Activated CD8-positive, alpha-beta memory T cell treated with anti-CD3 and anti-CD28 coated beads, Interleukin-2, amount 10 ng/mL, durations not matched to agents 7 days and 5 days (primary cell): ENCODE results near the gene RCSD1. TPM values are rescaled to one million over a fixed set of nuclear protein-coding genes. Genes with fewer than 3 reads are reported as not detected.

Experiments used
- ATAC-seq: fragments of 150-1000 bp; cut with Tn5 transposase; one replicate; pipeline ENCODE4 v1.10.0; 2021; ENCODE audit warnings: moderate library complexity
- CTCF ChIA-PET: fragments of 350-600 bp; sonication (Branson Sonifier 250); formaldehyde crosslinking; loops from one replicate; lab custom pipeline; 2021; ENCODE audit warnings: antibody characterized with exemption; lab: Charles Lee
- DNase-seq: peaks from one replicate; pipeline ENCODE4 v3.0.0-alpha.2; 2020
- H3K27ac Mint-ChIP-seq: one replicate; pipeline ENCODE4 v1.8.0; 2021; ENCODE audit warnings: mild to moderate bottlenecking, mixed read lengths
- H3K27me3 Mint-ChIP-seq: one replicate; pipeline ENCODE4 v1.8.0; 2021; ENCODE audit warnings: mixed read lengths
- H3K36me3 Mint-ChIP-seq: one replicate; pipeline ENCODE4 v1.8.0; 2021; ENCODE audit warnings: mild to moderate bottlenecking, mixed read lengths
- H3K4me1 Mint-ChIP-seq: one replicate; pipeline ENCODE4 v1.8.0; 2021; ENCODE audit warnings: mixed read lengths
- H3K4me3 Mint-ChIP-seq: one replicate; pipeline ENCODE4 v1.8.0; 2021; ENCODE audit warnings: mild to moderate bottlenecking, moderate library complexity, mixed read lengths
- H3K9me3 Mint-ChIP-seq: one replicate; pipeline ENCODE4 v1.8.0; 2022; ENCODE audit warnings: low read depth, mixed read lengths
- total RNA-seq, 2 experiments: library from RNA; stranded (reverse); gene quantifications; one replicate each; pipeline ENCODE4 v1.2.3, GENCODE V29; 2021

RCSD1 gene
- total RNA-seq, 2 experiments from 2014 or later = 121 to 129 TPM

- Mint-ChIP-seq H3K9me3 (no peaks in the 10 kb centered on the region), H3K27ac (peak overlapping the region; percentile 61), H3K4me3 (no peak overlapping the region), H3K27me3 (no peaks in the 10 kb centered on the region), H3K4me1 (peaks cover 60% of the 10 kb centered on the region), H3K36me3 (peaks cover 33% of the 10 kb centered on the region)
- CTCF ChIA-PET = interaction anchor here (0.7 to 3.9 kb wide), 6 partner anchors 14 to 432 kb away, joined by 3 to 17 read pairs (median 5); no protein-coding TSS in a partner anchor
- DNase-seq (no peak), ATAC-seq (peak; percentile 58)
Observed at GRCh38 chr1:167650269-167651160, 20.5 kb downstream of the RCSD1 start.

GRCh38 chr1:167651161-167651693 lies 21.2 kb downstream of the RCSD1 start:
- H3K4me3 Mint-ChIP-seq = no peak overlapping the region
- DNase-seq (no peak), ATAC-seq (peak; percentile 21)
- CTCF ChIA-PET = interaction anchor here (3.9 kb wide), 1 partner anchor 15 kb away, joined by 17 read pairs; no protein-coding TSS in a partner anchor
- H3K27ac Mint-ChIP-seq = peak overlapping the region; percentile 45
- H3K27me3 Mint-ChIP-seq = no peaks in the 10 kb centered on the region
- peaks cover 26% of the 10 kb centered on the region for H3K36me3 Mint-ChIP-seq
- H3K9me3 Mint-ChIP-seq = no peaks in the 10 kb centered on the region
- H3K4me1 Mint-ChIP-seq = peaks cover 56% of the 10 kb centered on the region

GRCh38 chr1:167654975-167655575 lies 25.0 kb downstream of the RCSD1 start:
- Mint-ChIP-seq H3K4me1 (peaks cover 53% of the 10 kb centered on the region), H3K4me3 (no peak overlapping the region), H3K9me3 (no peaks in the 10 kb centered on the region), H3K27me3 (no peaks in the 10 kb centered on the region), H3K27ac (no peak overlapping the region), H3K36me3 (peaks cover 27% of the 10 kb centered on the region)
- CTCF ChIA-PET = interaction anchor here (1.1 to 2.1 kb wide), 2 partner anchors 33 to 99 kb away, joined by 3 to 6 read pairs; no protein-coding TSS in a partner anchor
- DNase-seq = no peak
- no peak for ATAC-seq

- DNase-seq (no peak), ATAC-seq (no peak)
- no peak overlapping the region for H3K4me3 Mint-ChIP-seq
- no peaks in the 10 kb centered on the region for H3K27me3 Mint-ChIP-seq
- H3K36me3 Mint-ChIP-seq = peaks cover 34% of the 10 kb centered on the region
- H3K27ac Mint-ChIP-seq = no peak overlapping the region
- H3K9me3 Mint-ChIP-seq = no peaks in the 10 kb centered on the region
- CTCF ChIA-PET = interaction anchor here (1.4 to 2.2 kb wide), 2 partner anchors 20 to 32 kb away, joined by 4 read pairs; no protein-coding TSS in a partner anchor
- peaks cover 44% of the 10 kb centered on the region for H3K4me1 Mint-ChIP-seq
Observed at GRCh38 chr1:167656657-167657056, 26.6 kb downstream of the RCSD1 start.

- Mint-ChIP-seq H3K4me1 (peaks cover 45% of the 10 kb centered on the region), H3K36me3 (peaks cover 36% of the 10 kb centered on the region), H3K27ac (no peak overlapping the region), H3K27me3 (no peaks in the 10 kb centered on the region), H3K4me3 (no peak overlapping the region), H3K9me3 (no peaks in the 10 kb centered on the region)
- ATAC-seq (no peak), DNase-seq (no peak)
- CTCF ChIA-PET = no interaction called here
Observed at GRCh38 chr1:167658574-167659328, 28.7 kb downstream of the RCSD1 start.

- no peaks in the 10 kb centered on the region for H3K27me3 Mint-ChIP-seq
- H3K9me3 Mint-ChIP-seq = no peaks in the 10 kb centered on the region
- CTCF ChIA-PET = no interaction called here
- no peak overlapping the region for H3K27ac Mint-ChIP-seq
- no peak for DNase-seq
- ATAC-seq = no peak
- no peak overlapping the region for H3K4me3 Mint-ChIP-seq
- H3K36me3 Mint-ChIP-seq = peaks cover 36% of the 10 kb centered on the region
- H3K4me1 Mint-ChIP-seq = peaks cover 39% of the 10 kb centered on the region
Observed at GRCh38 chr1:167659450-167659849, 29.4 kb downstream of the RCSD1 start.

GRCh38 chr1:167659881-167660280 lies 29.8 kb downstream of the RCSD1 start:
- CTCF ChIA-PET = no interaction called here
- peak overlapping the region; percentile 12 for H3K27ac Mint-ChIP-seq
- H3K36me3 Mint-ChIP-seq = peaks cover 38% of the 10 kb centered on the region
- H3K4me3 Mint-ChIP-seq = no peak overlapping the region
- DNase-seq (no peak), ATAC-seq (no peak)
- H3K27me3 Mint-ChIP-seq = no peaks in the 10 kb centered on the region
- H3K9me3 Mint-ChIP-seq = no peaks in the 10 kb centered on the region
- peaks cover 37% of the 10 kb centered on the region for H3K4me1 Mint-ChIP-seq

- DNase-seq (no peak), ATAC-seq (no peak)
- Mint-ChIP-seq H3K4me3 (no peak overlapping the region), H3K36me3 (peaks cover 49% of the 10 kb centered on the region), H3K4me1 (peaks cover 36% of the 10 kb centered on the region), H3K9me3 (no peaks in the 10 kb centered on the region), H3K27ac (no peak overlapping the region), H3K27me3 (no peaks in the 10 kb centered on the region)
- CTCF ChIA-PET = no interaction called here
Observed at GRCh38 chr1:167661527-167662426, 31.7 kb downstream of the RCSD1 start.

- DNase-seq (no peak), ATAC-seq (no peak)
- CTCF ChIA-PET = interaction anchor here (0.7 kb wide), 1 partner anchor 25 kb away, joined by 3 read pairs; no protein-coding TSS in a partner anchor
- Mint-ChIP-seq H3K4me3 (no peak overlapping the region), H3K27me3 (no peaks in the 10 kb centered on the region), H3K4me1 (peaks cover 32% of the 10 kb centered on the region), H3K36me3 (peaks cover 55% of the 10 kb centered on the region), H3K9me3 (no peaks in the 10 kb centered on the region), H3K27ac (no peak overlapping the region)
Observed at GRCh38 chr1:167663002-167663772, 33.2 kb downstream of the RCSD1 start.

GRCh38 chr1:167665469-167665868 lies 35.4 kb downstream of the RCSD1 start:
- H3K27ac Mint-ChIP-seq = no peak overlapping the region
- CTCF ChIA-PET = interaction anchor here (1.0 to 1.1 kb wide), 2 partner anchors 23 to 49 kb away, joined by 3 read pairs; no protein-coding TSS in a partner anchor
- peaks cover 58% of the 10 kb centered on the region for H3K36me3 Mint-ChIP-seq
- H3K27me3 Mint-ChIP-seq = no peaks in the 10 kb centered on the region
- no peaks in the 10 kb centered on the region for H3K9me3 Mint-ChIP-seq
- ATAC-seq = no peak
- no peak overlapping the region for H3K4me3 Mint-ChIP-seq
- H3K4me1 Mint-ChIP-seq = peaks cover 25% of the 10 kb centered on the region
- DNase-seq = no peak

- ATAC-seq (no peak), DNase-seq (no peak)
- H3K27ac Mint-ChIP-seq = no peak overlapping the region
- H3K9me3 Mint-ChIP-seq = no peaks in the 10 kb centered on the region
- H3K4me1 Mint-ChIP-seq = peaks cover 25% of the 10 kb centered on the region
- peaks cover 62% of the 10 kb centered on the region for H3K36me3 Mint-ChIP-seq
- H3K4me3 Mint-ChIP-seq = no peak overlapping the region
- CTCF ChIA-PET = no interaction called here
- H3K27me3 Mint-ChIP-seq = no peaks in the 10 kb centered on the region
Observed at GRCh38 chr1:167666416-167666815, 36.4 kb downstream of the RCSD1 start.
